GM18507 (cell line): ENCODE data around the gene FAM151A.
"Not testable (repeated sequence)": the region's sequence is repeated elsewhere in the genome, so short reads cannot be mapped to it uniquely, and the experiment has no call there.

Experiments used
- DNase-seq: peaks from one replicate; pipeline ENCODE4 v3.0.0; 2011; ENCODE audit warnings: low read depth; ENCODE audit not compliant: insufficient read length; ENCODE audit errors: extremely low spot score
- FAIRE-seq: peaks from 2 replicates; lab custom pipeline; 2011; peaks lifted over from hg19 to GRCh38; lab: Jason Lieb, UNC

Gene FAM151A

GRCh38 chr1:54640361-54640760 lies 17.0 kb upstream of the FAM151A start:
- DNase-seq, result no peak

GRCh38 chr1:54636461-54637446 lies 13.4 kb upstream of the FAM151A start:
- not testable (repeated sequence) for DNase-seq, FAIRE-seq

More at GRCh38 chr1:54640361-54640760, 17.0 kb upstream of the FAM151A start:
- no peak for FAIRE-seq

GRCh38 chr1:54635804-54636203 lies 12.5 kb upstream of the FAM151A start:
- not testable (repeated sequence) for DNase-seq, FAIRE-seq

GRCh38 chr1:54627196-54627595 lies 3.9 kb upstream of the FAM151A start:
- DNase-seq (no peak), FAIRE-seq (no peak)

GRCh38 chr1:54624466-54625464 lies 1.4 kb upstream of the FAM151A start:
- FAIRE-seq (no peak), DNase-seq (no peak)

- no peak for FAIRE-seq
- no peak for DNase-seq
Observed at GRCh38 chr1:54619749-54620148, 3.6 kb downstream of the FAM151A start.

GRCh38 chr1:54615531-54616279 lies 7.6 kb downstream of the FAM151A start:
- FAIRE-seq, result no peak
- no peak for DNase-seq

GRCh38 chr1:54614563-54614962 lies 8.8 kb downstream of the FAM151A start:
- FAIRE-seq, result no peak
- no peak for DNase-seq

GRCh38 chr1:54614024-54614423 lies 9.3 kb downstream of the FAM151A start:
- FAIRE-seq (no peak), DNase-seq (no peak)

GRCh38 chr1:54611621-54612020 lies 11.7 kb downstream of the FAM151A start:
- no peak for FAIRE-seq
- no peak for DNase-seq

- no peak for DNase-seq
- FAIRE-seq, result no peak
Observed at GRCh38 chr1:54610601-54611580, 12.4 kb downstream of the FAM151A start.

GRCh38 chr1:54610048-54610447 lies 13.3 kb downstream of the FAM151A start:
- FAIRE-seq, result no peak

GRCh38 chr1:54609301-54609921 lies 13.9 kb downstream of the FAM151A start:
- FAIRE-seq, result no peak
- no peak for DNase-seq

More at GRCh38 chr1:54610048-54610447, 13.3 kb downstream of the FAM151A start:
- no peak for DNase-seq

GRCh38 chr1:54608566-54609230 lies 14.6 kb downstream of the FAM151A start:
- DNase-seq (no peak), FAIRE-seq (no peak)

GRCh38 chr1:54607821-54608565 lies 15.3 kb downstream of the FAM151A start:
- FAIRE-seq (no peak), DNase-seq (no peak)

GRCh38 chr1:54606990-54607325 lies 16.4 kb downstream of the FAM151A start:
- FAIRE-seq (no peak), DNase-seq (no peak)
